GM23338 (cell line): ENCODE data around the gene ZFP28. TPM values are rescaled to one million over a fixed set of nuclear protein-coding genes. Genes with fewer than 3 reads are reported as not detected.

Experiments
- ATAC-seq: fragments of 200-7000 bp; cut with Tn5 transposase; 3 replicates; pipeline ENCODE4 v1.9.1; 2020
- DNase-seq: peaks from one replicate; pipeline ENCODE4 v3.0.0-alpha.2; 2015; ENCODE audit warnings: low spot score
- H2AFZ ChIP-seq: fragments of 200-600 bp; sonication (generic); 2 replicates; pipeline ENCODE4 v1.8.0; 2016; ENCODE audit warnings: antibody characterized with exemption, mild to moderate bottlenecking, moderate library complexity
- H3F3A ChIP-seq: fragments of 200-600 bp; sonication (generic); replicated peaks from 2 replicates; pipeline ENCODE4 v1.8.0; 2017; ENCODE audit warnings: antibody characterized with exemption, mixed run types, low read depth
- H3K27ac ChIP-seq: fragments of 200-600 bp; sonication (generic); 2 replicates; pipeline ENCODE4 v1.6.1; 2016; ENCODE audit warnings: low read depth
- H3K27me3 ChIP-seq: fragments of 200-600 bp; sonication (generic); 2 replicates; pipeline ENCODE4 v1.8.0; 2016; ENCODE audit warnings: mild to moderate bottlenecking, mixed run types, moderate library complexity; ENCODE audit not compliant: insufficient read depth
- H3K36me3 ChIP-seq: fragments of 200-600 bp; sonication (generic); 2 replicates; pipeline ENCODE4 v1.8.0; 2016; ENCODE audit warnings: mild to moderate bottlenecking; ENCODE audit not compliant: insufficient read depth
- H3K4me1 ChIP-seq: fragments of 200-600 bp; sonication (generic); 2 replicates; pipeline ENCODE4 v1.8.0; 2016; ENCODE audit warnings: mild to moderate bottlenecking, moderate library complexity; ENCODE audit not compliant: insufficient read depth
- H3K4me2 ChIP-seq: fragments of 200-600 bp; sonication (generic); 2 replicates; pipeline ENCODE4 v1.7.1; 2017; ENCODE audit warnings: mixed run types
- H3K4me3 ChIP-seq: fragments of 200-600 bp; sonication (generic); 2 replicates; pipeline ENCODE4 v1.6.1; 2016; ENCODE audit warnings: mixed run types
- H3K79me2 ChIP-seq: fragments of 200-600 bp; sonication (generic); replicated peaks from 2 replicates; pipeline ENCODE4 v1.8.0; 2017; ENCODE audit warnings: mild to moderate bottlenecking; ENCODE audit not compliant: insufficient read depth
- H3K9me2 ChIP-seq: fragments of 200-600 bp; sonication (generic); 2 replicates; pipeline ENCODE4 v1.8.0; 2017; ENCODE audit not compliant: insufficient read depth
- H4K20me1 ChIP-seq: fragments of 200-600 bp; sonication (generic); replicated peaks from 2 replicates; pipeline ENCODE4 v1.8.0; 2017; ENCODE audit warnings: mild to moderate bottlenecking; ENCODE audit not compliant: insufficient read depth
- H3K27ac Mint-ChIP-seq: 2 replicates; pipeline ENCODE4 v1.8.0; 2020; ENCODE audit warnings: inconsistent platforms, mild to moderate bottlenecking, moderate library complexity, mixed read lengths
- H3K27me3 Mint-ChIP-seq: 3 replicates; pipeline ENCODE4 v1.8.0; 2022; ENCODE audit warnings: low read depth, mild to moderate bottlenecking, moderate library complexity, mixed read lengths, inconsistent platforms; ENCODE audit not compliant: insufficient read depth, poor library complexity
- H3K36me3 Mint-ChIP-seq: 3 replicates; pipeline ENCODE4 v1.8.0; 2021; ENCODE audit warnings: low read depth, mild to moderate bottlenecking, inconsistent platforms, moderate library complexity, mixed read lengths
- H3K4me1 Mint-ChIP-seq: 3 replicates; pipeline ENCODE4 v1.8.0; 2020; ENCODE audit warnings: mild to moderate bottlenecking, inconsistent platforms, mixed read lengths
- H3K4me3 Mint-ChIP-seq: 3 replicates; pipeline ENCODE4 v1.8.0; 2021; ENCODE audit warnings: moderate library complexity, mild to moderate bottlenecking, inconsistent platforms, mixed read lengths
- H3K9me3 Mint-ChIP-seq: 3 replicates; pipeline ENCODE4 v1.8.0; 2020; ENCODE audit warnings: moderate library complexity, mild to moderate bottlenecking, inconsistent platforms, mixed read lengths
- CREB1 ChIP-seq: fragments of 250-450 bp; sonication (Bioruptor Pico); IDR thresholded peaks from 2 replicates; pipeline ENCODE4 v1.5.0; 2020; ENCODE audit warnings: low read depth, mild to moderate bottlenecking, moderate library complexity
- CTCF ChIP-seq, 2 experiments: fragments of 200-600 bp in 1 of 2; sonication (generic) in 1 of 2; conservative IDR thresholded peaks; 2 replicates each; pipeline versions ENCODE4 v1.5.1 to v1.6.1; 2016 to 2017; ENCODE audit warnings: antibody characterized with exemption in 2 of 2, low read depth in 2 of 2, mild to moderate bottlenecking in 2 of 2, moderate library complexity in 1 of 2
- ETS1 ChIP-seq: IDR thresholded peaks from 2 replicates; pipeline ENCODE4 v1.6.1; 2016; ENCODE audit warnings: antibody characterized with exemption
- EZH2 ChIP-seq: fragments of 200-600 bp; sonication (generic); IDR thresholded peaks from one replicate; pipeline ENCODE4 v1.8.0; 2017; ENCODE audit warnings: antibody characterized with exemption, mild to moderate bottlenecking, low read depth; ENCODE audit not compliant: unreplicated experiment
- EZH2phosphoT487 ChIP-seq: fragments of 200-600 bp; sonication (generic); IDR thresholded peaks from one replicate; pipeline ENCODE4 v1.8.1; 2018; ENCODE audit warnings: antibody characterized with exemption; ENCODE audit not compliant: unreplicated experiment
- JUNB ChIP-seq: IDR thresholded peaks from one replicate; pipeline ENCODE4 v1.6.1; 2016; ENCODE audit warnings: antibody characterized with exemption; ENCODE audit not compliant: unreplicated experiment
- NANOG ChIP-seq: IDR thresholded peaks from 2 replicates; pipeline ENCODE4 v1.6.1; 2016; ENCODE audit warnings: antibody characterized with exemption, borderline replicate concordance
- POLR2AphosphoS5 ChIP-seq: IDR thresholded peaks from 2 replicates; pipeline ENCODE4 v1.6.1; 2016; ENCODE audit warnings: antibody characterized with exemption, low read depth
- REST ChIP-seq: IDR thresholded peaks from one replicate; pipeline ENCODE4 v1.6.1; 2018; ENCODE audit warnings: antibody characterized with exemption; ENCODE audit not compliant: unreplicated experiment
- STAT1 ChIP-seq: IDR thresholded peaks from one replicate; pipeline ENCODE4 v1.6.1; 2016; ENCODE audit warnings: antibody characterized with exemption; ENCODE audit not compliant: unreplicated experiment
- ZNF114 ChIP-seq: fragments of 250-450 bp; sonication (Bioruptor Pico); IDR thresholded peaks from 2 replicates; pipeline ENCODE4 v1.5.0; 2020; ENCODE audit warnings: mild to moderate bottlenecking, moderate library complexity
- ZNF331 ChIP-seq: fragments of 250-450 bp; sonication (Bioruptor Pico); IDR thresholded peaks from 2 replicates; pipeline ENCODE4 v1.5.0; 2020; ENCODE audit warnings: low read depth, mild to moderate bottlenecking, moderate library complexity
- ZNF462 ChIP-seq: fragments of 250-450 bp; sonication (Bioruptor Pico); IDR thresholded peaks from 2 replicates; pipeline ENCODE4 v1.5.0; 2020; ENCODE audit warnings: mild to moderate bottlenecking, moderate library complexity
- polyA plus RNA-seq: library from polyadenylated mRNA; unstranded; fragments of >200 nt; fragmentation: Nextera tagmentation; extraction: Ambion mirVana; gene quantifications from 2 replicates; pipeline ENCODE4 v1.2.1, GENCODE V29; 2016
- total RNA-seq: library from RNA; depleted of rRNA; stranded (reverse); fragments of >200 nt; shearing (Covaris generic); gene quantifications from 2 replicates; pipeline ENCODE4 v1.2.3, GENCODE V29; 2014

The ZFP28 gene
- total and polyA plus RNA-seq, 2 experiments from 2014 or later, result 3.0 to 7.9 TPM

GRCh38 chr19:56566904-56567273, 28.1 kb downstream of the ZFP28 start:
- Histone ChIP-seq H3K36me3 (peaks cover 37% of the 10 kb centered on the region), H3K4me2 (peak overlapping the region; percentile 93), H3K9me2 (peaks cover 7% of the 10 kb centered on the region; the same call in 1 of the 2 replicates), H3K79me2 (peaks cover 15% of the 10 kb centered on the region), H2AFZ (peak overlapping the region; percentile 100), H3K27me3 (no peaks in the 10 kb centered on the region), H3F3A (no peaks in the 10 kb centered on the region), H3K27ac (no peak overlapping the region), H4K20me1 (no peaks in the 10 kb centered on the region), H3K4me3 (peak overlapping the region; percentile 99), H3K4me1 (peaks cover 6% of the 10 kb centered on the region)
- H3K27me3 Mint-ChIP-seq, result peaks cover 14% of the 10 kb centered on the region
- peaks cover 3% of the 10 kb centered on the region; the same call in 2 of the 3 replicates for H3K4me1 Mint-ChIP-seq
- no peak overlapping the region for H3K27ac Mint-ChIP-seq
- H3K9me3 Mint-ChIP-seq, result peaks cover 90% of the 10 kb centered on the region
- peak; percentile 65 for ATAC-seq
- H3K4me3 Mint-ChIP-seq, result peak overlapping the region; percentile 98
- TF ChIP-seq REST, result no peak
- TF ChIP-seq ZNF114 (CRISPR knock-in tag), result no peak
- TF ChIP-seq NANOG, result no peak
- no peak for TF ChIP-seq JUNB
- TF ChIP-seq ZNF462 (CRISPR knock-in tag), result no peak
- no peak for TF ChIP-seq ETS1
- no peak for TF ChIP-seq POLR2AphosphoS5
- no peak for TF ChIP-seq ZNF331 (CRISPR knock-in tag)
- no peak for TF ChIP-seq CREB1
- no peak for TF ChIP-seq STAT1
- TF ChIP-seq EZH2, result no peak
- TF ChIP-seq CTCF (conservative IDR thresholded peaks at IDR 0.05; ENCODE audit: low read depth in 2 of 2), result no peak
- TF ChIP-seq EZH2phosphoT487, result no peak
- peak; percentile 46 for DNase-seq
- H3K36me3 Mint-ChIP-seq, result peaks cover 58% of the 10 kb centered on the region
